Stomach smooth muscle (tissue), 2 donors: ENCODE measurements around the gene LENG8.

ENCODE experiments used
- H3K27ac ChIP-seq: one replicate; pipeline ENCODE4 v1.7.0; 2013; ENCODE audit warnings: mild to moderate bottlenecking, low read length, inconsistent platforms
- H3K27me3 ChIP-seq, 2 donors: one replicate each; pipeline ENCODE4 v1.7.0; 2013; ENCODE audit warnings: low read length in 2 of 2; ENCODE audit not compliant: insufficient read depth in 2 of 2, control insufficient read depth in 1 of 2
- H3K36me3 ChIP-seq, 2 donors: one replicate each; pipeline ENCODE4 v1.7.0; 2013; ENCODE audit warnings: low read length in 2 of 2; ENCODE audit not compliant: control insufficient read depth in 2 of 2, insufficient read depth in 2 of 2
- H3K4me1 ChIP-seq: one replicate; pipeline ENCODE4 v1.7.0; 2013; ENCODE audit warnings: low read length; ENCODE audit not compliant: control insufficient read depth, insufficient read depth
- H3K4me3 ChIP-seq, 2 donors: one replicate each; pipeline ENCODE4 v1.7.0; 2013; ENCODE audit warnings: low read length in 2 of 2
- H3K9ac ChIP-seq, 2 donors: one replicate each; pipeline ENCODE4 v1.7.0; 2013; ENCODE audit warnings: low read length in 2 of 2, mild to moderate bottlenecking in 1 of 2
- H3K9me3 ChIP-seq, 2 donors: one replicate each; pipeline ENCODE4 v1.7.0; 2013; ENCODE audit warnings: low read length in 2 of 2; ENCODE audit not compliant: control insufficient read depth in 2 of 2
- donor health status: healthy.
- donor health status: Pancreatic carcinoma.

Gene LENG8

GRCh38 chr19:54470991-54471782 is 22.2 kb downstream of the LENG8 start:
- Histone ChIP-seq H3K4me1 (peaks cover 8% of the 10 kb centered on the region), H3K9me3 (no peaks in the 10 kb centered on the region), H3K9ac (peak overlapping the region; percentile 29 to 38), H3K27me3 (peaks cover 21 to 26% of the 10 kb centered on the region in 2 donors), H3K4me3 (peak overlapping the region in 1 of 2 donors; percentile 66), H3K27ac (no peak overlapping the region), H3K36me3 (no peaks in the 10 kb centered on the region)

- no peaks in the 10 kb centered on the region for H3K36me3 ChIP-seq
- H3K9me3 ChIP-seq: no peaks in the 10 kb centered on the region
- peak within 1 kb of the TSS in 1 of 2 donors; percentile 5 for H3K9ac ChIP-seq
- peaks cover 8% of the 10 kb centered on the region for H3K4me1 ChIP-seq
- peak within 1 kb of the TSS; percentile 35 to 64 for H3K4me3 ChIP-seq
- H3K27ac ChIP-seq: peak within 1 kb of the TSS; percentile 18
- H3K27me3 ChIP-seq: peaks cover 25 to 32% of the 10 kb centered on the region in 2 donors
Measured at GRCh38 chr19:54473071-54473891, 24.3 kb downstream of the LENG8 start, which contains the start of gene CDC42EP5. Gene CDC42EP5, minus strand, starts transcription at chr19:54473296. Its CDS starts 7,749 bp downstream, at chr19:54465547.

GRCh38 chr19:54473892-54474372 is 24.9 kb downstream of the LENG8 start:
- no peaks in the 10 kb centered on the region for H3K9me3 ChIP-seq
- peaks cover 11% of the 10 kb centered on the region for H3K4me1 ChIP-seq
- peak overlapping the region; percentile 18 for H3K27ac ChIP-seq
- H3K9ac ChIP-seq: no peak overlapping the region
- peaks cover 28 to 32% of the 10 kb centered on the region in 2 donors for H3K27me3 ChIP-seq
- H3K36me3 ChIP-seq: no peaks in the 10 kb centered on the region
- H3K4me3 ChIP-seq: peak overlapping the region; percentile 35 to 64

GRCh38 chr19:54475706-54476105 is 26.7 kb downstream of the LENG8 start:
- Histone ChIP-seq H3K36me3 (no peaks in the 10 kb centered on the region), H3K4me3 (no peak overlapping the region), H3K27me3 (peaks cover 21 to 26% of the 10 kb centered on the region in 2 donors), H3K4me1 (peaks cover 10% of the 10 kb centered on the region), H3K9ac (no peak overlapping the region), H3K9me3 (no peaks in the 10 kb centered on the region), H3K27ac (no peak overlapping the region)

GRCh38 chr19:54477650-54478049 is 28.7 kb downstream of the LENG8 start:
- H3K27me3 ChIP-seq: peaks cover 16% of the 10 kb centered on the region in 2 donors

GRCh38 chr19:54478677-54479266 is 29.8 kb downstream of the LENG8 start:
- Histone ChIP-seq H3K27me3 (peaks cover 12% of the 10 kb centered on the region in 2 donors), H3K36me3 (no peaks in the 10 kb centered on the region), H3K9ac (no peak overlapping the region), H3K4me1 (peaks cover 4% of the 10 kb centered on the region), H3K9me3 (no peaks in the 10 kb centered on the region), H3K27ac (no peak overlapping the region), H3K4me3 (no peak overlapping the region)

More at GRCh38 chr19:54477650-54478049, 28.7 kb downstream of the LENG8 start:
- Histone ChIP-seq H3K9ac (no peak overlapping the region), H3K27ac (no peak overlapping the region), H3K36me3 (no peaks in the 10 kb centered on the region), H3K9me3 (no peaks in the 10 kb centered on the region), H3K4me3 (no peak overlapping the region), H3K4me1 (peaks cover 5% of the 10 kb centered on the region)

GRCh38 chr19:54480051-54480450 is 31.1 kb downstream of the LENG8 start:
- no peak overlapping the region for H3K27ac ChIP-seq
- peaks cover 3% of the 10 kb centered on the region for H3K4me1 ChIP-seq
- no peak overlapping the region for H3K4me3 ChIP-seq
- no peaks in the 10 kb centered on the region for H3K36me3 ChIP-seq
- peaks cover 6 to 7% of the 10 kb centered on the region in 2 donors for H3K27me3 ChIP-seq
- no peak overlapping the region for H3K9ac ChIP-seq
- no peaks in the 10 kb centered on the region for H3K9me3 ChIP-seq

GRCh38 chr19:54481326-54481930 is 32.4 kb downstream of the LENG8 start:
- no peak overlapping the region for H3K4me3 ChIP-seq
- H3K27me3 ChIP-seq: peaks cover 6 to 7% of the 10 kb centered on the region in 2 donors
- H3K27ac ChIP-seq: no peak overlapping the region
- no peak overlapping the region for H3K9ac ChIP-seq
- H3K36me3 ChIP-seq: no peaks in the 10 kb centered on the region
- H3K9me3 ChIP-seq: no peaks in the 10 kb centered on the region
- H3K4me1 ChIP-seq: peaks cover 3% of the 10 kb centered on the region

- no peak overlapping the region for H3K27ac ChIP-seq
- no peaks in the 10 kb centered on the region for H3K36me3 ChIP-seq
- H3K27me3 ChIP-seq: peaks cover 3 to 6% of the 10 kb centered on the region in 2 donors
- no peak overlapping the region for H3K4me3 ChIP-seq
- H3K4me1 ChIP-seq: peaks cover 3% of the 10 kb centered on the region
- no peaks in the 10 kb centered on the region for H3K9me3 ChIP-seq
- H3K9ac ChIP-seq: no peak overlapping the region
Measured at GRCh38 chr19:54482889-54483288, 33.9 kb downstream of the LENG8 start.

GRCh38 chr19:54484451-54484850 is 35.5 kb downstream of the LENG8 start:
- H3K4me3 ChIP-seq: no peak overlapping the region
- H3K36me3 ChIP-seq: no peaks in the 10 kb centered on the region
- H3K4me1 ChIP-seq: no peaks in the 10 kb centered on the region
- no peak overlapping the region for H3K27ac ChIP-seq
- no peak overlapping the region for H3K9ac ChIP-seq
- peaks cover 0 to 2% of the 10 kb centered on the region in 2 donors for H3K27me3 ChIP-seq
- H3K9me3 ChIP-seq: no peaks in the 10 kb centered on the region
